GM13977 (cell line): ENCODE measurements around the gene APBA3.

ENCODE experiments used
- DNase-seq: peaks from one replicate; pipeline ENCODE4 v3.0.0; 2012; ENCODE audit warnings: low spot score
- in situ Hi-C: fragments of 300-500 bp; cut with MboI; formaldehyde crosslinking; loops from one replicate; pipeline ENCODE4 v1.12.0; 2022; ENCODE audit warnings: low sequenced_read_pairs, low pct_unique_long_range_greater_than_20kb, mixed read lengths, inconsistent platforms; ENCODE audit not compliant: unreplicated experiment
- TF ChIP-seq, protein P1 (sequence below): IDR thresholded peaks from 2 replicates; pipeline ENCODE4 v1.5.1; 2012; ENCODE audit warnings: mild to moderate bottlenecking, control low read depth; ENCODE audit not compliant: insufficient read depth; ENCODE audit errors: extremely low read depth, missing control alignments

Gene APBA3

DNA sequence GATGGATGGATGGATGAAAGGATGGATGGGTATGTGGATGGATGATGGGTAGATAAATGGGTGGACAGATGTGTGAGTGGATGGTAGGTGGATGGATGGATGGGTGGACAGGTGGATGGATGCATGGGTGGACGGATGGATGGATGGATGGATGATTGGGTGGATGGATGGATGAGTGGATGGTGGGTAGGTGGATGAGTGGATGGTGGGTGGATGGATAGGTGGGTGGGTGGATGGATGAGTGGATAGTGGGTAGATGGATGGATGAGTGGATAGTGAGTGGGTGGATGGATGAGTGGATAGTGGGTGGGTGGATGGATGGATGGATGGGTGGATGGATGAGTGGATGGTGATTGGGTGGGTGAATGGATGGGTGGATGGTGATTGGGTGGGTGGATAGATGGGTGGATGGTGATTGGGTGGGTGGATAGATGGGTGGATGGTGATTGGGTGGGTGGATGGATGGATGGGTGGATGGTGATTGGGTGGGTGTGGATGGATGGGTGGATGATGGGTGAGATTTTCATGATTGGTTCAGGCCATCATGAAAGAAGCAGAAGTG lies 15.1 kb upstream of the APBA3 start:
- TF ChIP-seq, protein P1, sequence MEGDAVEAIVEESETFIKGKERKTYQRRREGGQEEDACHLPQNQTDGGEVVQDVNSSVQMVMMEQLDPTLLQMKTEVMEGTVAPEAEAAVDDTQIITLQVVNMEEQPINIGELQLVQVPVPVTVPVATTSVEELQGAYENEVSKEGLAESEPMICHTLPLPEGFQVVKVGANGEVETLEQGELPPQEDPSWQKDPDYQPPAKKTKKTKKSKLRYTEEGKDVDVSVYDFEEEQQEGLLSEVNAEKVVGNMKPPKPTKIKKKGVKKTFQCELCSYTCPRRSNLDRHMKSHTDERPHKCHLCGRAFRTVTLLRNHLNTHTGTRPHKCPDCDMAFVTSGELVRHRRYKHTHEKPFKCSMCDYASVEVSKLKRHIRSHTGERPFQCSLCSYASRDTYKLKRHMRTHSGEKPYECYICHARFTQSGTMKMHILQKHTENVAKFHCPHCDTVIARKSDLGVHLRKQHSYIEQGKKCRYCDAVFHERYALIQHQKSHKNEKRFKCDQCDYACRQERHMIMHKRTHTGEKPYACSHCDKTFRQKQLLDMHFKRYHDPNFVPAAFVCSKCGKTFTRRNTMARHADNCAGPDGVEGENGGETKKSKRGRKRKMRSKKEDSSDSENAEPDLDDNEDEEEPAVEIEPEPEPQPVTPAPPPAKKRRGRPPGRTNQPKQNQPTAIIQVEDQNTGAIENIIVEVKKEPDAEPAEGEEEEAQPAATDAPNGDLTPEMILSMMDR, result no peak
- no peak for DNase-seq
- in situ Hi-C loops, result no loop called here

DNA sequence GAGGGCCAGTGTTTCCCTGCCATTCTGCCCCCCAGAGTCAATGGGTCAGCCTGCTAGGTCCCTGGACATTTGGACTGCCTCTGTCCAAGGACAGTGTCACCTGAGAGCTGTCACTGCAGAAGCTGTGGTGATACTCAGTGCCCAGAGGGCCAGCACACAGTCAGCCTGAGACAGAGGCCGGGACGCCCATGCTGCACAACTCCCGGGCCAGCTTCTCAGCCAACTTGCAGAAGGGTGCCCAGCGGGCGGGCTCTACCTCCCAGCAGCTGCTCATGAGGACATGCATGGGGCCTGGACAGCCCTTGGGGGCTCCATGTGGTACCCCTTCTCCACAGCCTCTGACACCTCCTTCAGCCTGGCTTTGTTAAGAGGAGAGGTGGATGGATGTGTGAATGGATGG lies 14.3 kb upstream of the APBA3 start:
- in situ Hi-C loops, result no loop called here
- no peak for DNase-seq
- TF ChIP-seq, protein P1, result no peak

DNA sequence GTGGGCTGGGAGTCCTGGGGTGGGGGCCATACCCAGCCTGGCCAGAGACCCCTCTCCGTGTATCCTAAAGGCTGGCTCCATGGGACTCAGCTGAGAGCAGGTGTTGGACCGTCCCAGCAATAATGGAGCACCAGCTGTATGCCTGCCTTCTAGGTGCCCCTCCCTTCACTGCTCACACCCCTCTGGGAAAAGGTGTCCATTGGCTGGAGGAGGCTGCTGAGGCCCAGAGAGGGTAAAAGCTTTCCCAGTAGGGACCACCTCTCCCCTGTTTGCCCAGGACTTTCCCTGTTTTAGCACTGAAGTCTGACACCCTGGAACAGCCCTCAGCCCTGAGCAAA lies 13.9 kb upstream of the APBA3 start:
- TF ChIP-seq, protein P1, result no peak

DNA sequence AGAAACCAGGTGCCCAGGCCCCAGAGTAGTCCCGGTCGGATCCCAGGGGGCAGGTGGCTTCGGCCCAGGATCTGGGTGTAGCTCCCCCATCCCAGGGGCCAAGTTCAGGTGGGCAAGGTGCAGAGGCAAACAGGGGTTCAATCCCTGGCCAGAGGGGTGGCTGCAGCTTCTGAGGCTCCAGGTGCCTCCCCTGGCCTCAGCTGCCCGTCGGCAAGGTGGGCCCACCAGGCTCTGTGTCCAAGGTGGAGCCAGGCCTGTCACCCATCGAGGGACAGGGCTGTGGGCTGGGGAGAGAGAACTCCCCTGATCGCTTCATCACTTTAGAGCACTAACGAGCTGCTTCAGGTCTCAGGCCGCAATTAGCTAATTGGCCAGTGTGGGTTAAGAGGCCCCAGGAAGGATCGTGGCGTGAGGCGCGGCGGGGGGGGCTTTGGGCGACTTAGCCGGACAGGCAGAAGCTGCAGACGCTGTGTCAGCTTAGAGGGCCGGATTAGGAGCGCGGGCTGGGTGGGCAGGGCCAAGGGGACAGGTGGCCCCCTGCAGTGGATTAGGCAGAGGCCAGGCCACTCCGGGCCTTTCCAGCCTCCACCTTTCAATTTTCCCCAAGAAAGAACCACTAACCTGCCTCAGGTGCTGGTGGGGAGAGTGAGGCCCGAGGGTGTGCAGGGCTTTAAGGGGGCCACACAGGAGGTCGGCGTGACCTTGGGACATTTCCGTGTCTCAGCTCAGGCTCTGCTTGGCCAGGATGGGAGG lies 13.3 kb upstream of the APBA3 start:
- in situ Hi-C loops, result no loop called here
- no peak for DNase-seq
- TF ChIP-seq, protein P1, result no peak

More for the DNA sequence above, 13.9 kb upstream of the APBA3 start:
- in situ Hi-C loops, result no loop called here
- no peak for DNase-seq

DNA sequence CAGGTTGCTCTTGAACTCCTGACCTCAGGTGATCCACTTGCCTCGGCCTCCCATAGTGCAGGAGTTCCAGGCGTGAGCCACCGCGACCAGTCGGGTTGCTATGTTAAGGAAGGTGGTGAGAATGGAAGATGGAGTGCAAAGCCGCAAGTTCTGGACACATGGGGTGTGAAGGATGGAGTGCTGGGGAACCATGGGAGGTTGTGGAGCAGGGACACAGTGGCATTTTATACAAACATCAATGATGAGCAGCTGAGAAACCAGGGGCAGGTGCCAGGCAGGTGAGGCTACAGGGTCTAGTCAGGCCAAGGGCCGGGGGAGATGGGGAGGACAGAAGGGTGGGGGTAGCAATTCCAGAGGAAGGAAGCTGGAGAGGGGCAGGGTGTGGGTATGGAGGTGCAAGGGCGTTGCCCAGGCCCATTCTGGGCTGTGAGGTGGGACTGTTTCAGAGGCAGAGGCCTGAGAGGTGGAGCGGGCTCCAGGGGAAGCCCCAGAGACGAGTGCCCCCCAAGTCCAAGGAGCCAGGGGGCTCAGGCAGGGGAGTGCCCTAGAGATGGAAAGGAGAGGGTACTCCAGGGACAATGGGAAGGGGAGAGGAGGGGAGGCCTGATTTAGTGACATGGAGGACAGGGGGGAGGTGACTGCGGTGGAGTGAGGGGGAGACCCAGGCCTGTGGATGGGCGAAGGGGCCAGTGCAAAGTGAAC lies 12.5 kb upstream of the APBA3 start:
- TF ChIP-seq, protein P1, result no peak
- DNase-seq, result no peak
- in situ Hi-C loops, result no loop called here

DNA sequence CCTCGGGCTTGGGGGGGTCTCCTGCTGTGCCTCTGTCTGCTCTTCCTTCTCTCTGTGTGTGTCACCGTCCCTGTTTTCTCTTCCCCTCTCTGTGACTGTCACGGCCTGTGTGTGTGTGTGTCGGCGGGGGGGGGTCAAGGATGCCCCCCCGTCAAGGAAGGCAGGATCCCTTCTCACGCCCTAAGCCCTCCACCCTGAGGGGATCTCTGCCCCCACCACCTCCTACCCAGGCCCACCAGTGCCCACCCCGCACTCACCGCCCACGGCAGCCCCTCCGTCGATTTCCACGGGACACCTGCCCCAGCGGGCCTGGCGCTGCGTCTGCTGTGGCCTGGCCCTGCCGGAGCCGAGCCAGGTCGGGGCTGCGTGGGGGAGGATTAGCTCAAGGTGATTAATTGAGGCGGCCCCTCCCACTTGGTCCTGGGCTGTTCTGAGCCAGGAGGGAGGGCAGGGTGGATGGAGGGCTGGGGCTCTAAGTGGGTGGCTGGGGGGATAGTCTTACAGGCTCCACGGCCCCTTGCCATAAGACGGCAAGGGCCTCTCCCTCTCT lies 10.5 kb upstream of the APBA3 start, which contains the start of gene RAX2:
Gene RAX2, minus strand, starts transcription at position 323 of the 550 bp plus-strand sequence. CDS start 486 bp downstream, outside the sequence.
- in situ Hi-C loops, result no loop called here
- TF ChIP-seq, protein P1, result no peak
- DNase-seq, result no peak
